ENCODE data around the gene EXPH5. TPM values are rescaled to one million over a fixed set of nuclear protein-coding genes. Genes with fewer than 3 reads are reported as not detected.

Gene EXPH5
- total RNA-seq, 1 donor from 2014 or later: 30.8 TPM

- Histone ChIP-seq H3K4me1 (no peaks in the 10 kb centered on the region), H3K27me3 (no peaks in the 10 kb centered on the region), H3K27ac (no peak overlapping the region), H3K9me3 (no peaks in the 10 kb centered on the region), H3K4me3 (no peak overlapping the region), H3K36me3 (no peaks in the 10 kb centered on the region)
- TF ChIP-seq CTCF (IDR thresholded peaks at IDR 0.05): no peak
- ATAC-seq (no peak), DNase-seq (no peak)
- intact Hi-C loops (cut with DNase I): no loop called here
These were observed 28.8 kb upstream of the EXPH5 start for GRCh38 chr11:108622341-108622740.

- intact Hi-C loops (cut with DNase I): no loop called here
- DNase-seq (no peak), ATAC-seq (no peak)
- H3K27ac ChIP-seq: no peak overlapping the region
- no peaks in the 10 kb centered on the region for H3K27me3 ChIP-seq
- no peak for TF ChIP-seq CTCF (IDR thresholded peaks at IDR 0.05)
- H3K4me1 ChIP-seq: no peaks in the 10 kb centered on the region
- H3K4me3 ChIP-seq: no peak overlapping the region
- H3K36me3 ChIP-seq: no peaks in the 10 kb centered on the region
- H3K9me3 ChIP-seq: no peaks in the 10 kb centered on the region
These were observed 27.6 kb upstream of the EXPH5 start for GRCh38 chr11:108620958-108621772.

GRCh38 chr11:108618529-108618928 is 25.0 kb upstream of the EXPH5 start:
- TF ChIP-seq CTCF (IDR thresholded peaks at IDR 0.05): no peak
- no peak for ATAC-seq

GRCh38 chr11:108617055-108617454 is 23.5 kb upstream of the EXPH5 start:
- ATAC-seq: no peak
- TF ChIP-seq CTCF (IDR thresholded peaks at IDR 0.05): no peak
- Histone ChIP-seq H3K9me3 (no peaks in the 10 kb centered on the region), H3K27ac (no peak overlapping the region), H3K4me3 (no peak overlapping the region), H3K4me1 (no peaks in the 10 kb centered on the region), H3K27me3 (no peaks in the 10 kb centered on the region), H3K36me3 (no peaks in the 10 kb centered on the region)
- no peak for DNase-seq
- intact Hi-C loops (cut with DNase I): no loop called here

More at GRCh38 chr11:108618529-108618928, 25.0 kb upstream of the EXPH5 start:
- Histone ChIP-seq H3K27me3 (no peaks in the 10 kb centered on the region), H3K4me3 (no peak overlapping the region), H3K9me3 (no peaks in the 10 kb centered on the region), H3K4me1 (no peaks in the 10 kb centered on the region), H3K27ac (no peak overlapping the region), H3K36me3 (no peaks in the 10 kb centered on the region)
- intact Hi-C loops (cut with DNase I): no loop called here
- DNase-seq: no peak

- Histone ChIP-seq H3K27me3 (no peaks in the 10 kb centered on the region), H3K4me1 (no peaks in the 10 kb centered on the region), H3K9me3 (no peaks in the 10 kb centered on the region), H3K36me3 (no peaks in the 10 kb centered on the region), H3K4me3 (no peak overlapping the region), H3K27ac (no peak overlapping the region)
- ATAC-seq: no peak
- intact Hi-C loops (cut with DNase I): no loop called here
- no peak for DNase-seq
- TF ChIP-seq CTCF (IDR thresholded peaks at IDR 0.05): no peak
These were observed 23.0 kb upstream of the EXPH5 start for GRCh38 chr11:108616549-108616948.

Measured in upper lobe of right lung (tissue), 1 donor.